Retinal pigment epithelial cell (primary cell): ENCODE data around the gene RERE.

Source experiments
- DNase-seq: peaks from one replicate; pipeline ENCODE4 v3.0.0-alpha.2; 2010; ENCODE audit warnings: low read depth
- H3K4me3 ChIP-seq: 2 replicates; pipeline ENCODE4 v1.5.1; 2011; ENCODE audit warnings: mild to moderate bottlenecking, low read length, control low read depth, moderate library complexity
- CTCF ChIP-seq: conservative IDR thresholded peaks from 2 replicates; pipeline ENCODE4 v1.5.1; 2011; ENCODE audit warnings: low read depth, low read length, control low read depth, inconsistent platforms

RERE gene

DNA sequence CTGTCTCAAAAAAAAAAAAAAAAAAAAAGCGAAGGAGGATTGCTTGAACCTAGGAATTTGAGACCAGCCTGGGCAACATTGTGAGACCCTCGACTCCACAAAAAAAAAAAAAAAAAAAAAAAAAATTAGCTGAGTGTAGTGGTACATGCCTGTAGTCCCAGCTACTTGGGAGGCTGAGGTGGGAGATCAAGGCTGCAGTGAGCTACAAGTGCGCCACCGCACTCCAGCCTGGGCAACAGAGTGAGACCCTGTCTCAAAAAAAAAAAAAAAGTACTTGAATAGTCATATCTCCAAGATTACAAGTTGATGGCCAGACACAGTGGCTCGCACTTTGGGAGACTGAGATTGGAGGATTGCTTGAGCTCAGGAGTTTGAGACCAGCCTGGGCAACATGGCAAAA, 33.6 kb upstream of the RERE start:
- no peak for DNase-seq
- H3K4me3 ChIP-seq = no peak overlapping the region
- no peak for TF ChIP-seq CTCF

DNA sequence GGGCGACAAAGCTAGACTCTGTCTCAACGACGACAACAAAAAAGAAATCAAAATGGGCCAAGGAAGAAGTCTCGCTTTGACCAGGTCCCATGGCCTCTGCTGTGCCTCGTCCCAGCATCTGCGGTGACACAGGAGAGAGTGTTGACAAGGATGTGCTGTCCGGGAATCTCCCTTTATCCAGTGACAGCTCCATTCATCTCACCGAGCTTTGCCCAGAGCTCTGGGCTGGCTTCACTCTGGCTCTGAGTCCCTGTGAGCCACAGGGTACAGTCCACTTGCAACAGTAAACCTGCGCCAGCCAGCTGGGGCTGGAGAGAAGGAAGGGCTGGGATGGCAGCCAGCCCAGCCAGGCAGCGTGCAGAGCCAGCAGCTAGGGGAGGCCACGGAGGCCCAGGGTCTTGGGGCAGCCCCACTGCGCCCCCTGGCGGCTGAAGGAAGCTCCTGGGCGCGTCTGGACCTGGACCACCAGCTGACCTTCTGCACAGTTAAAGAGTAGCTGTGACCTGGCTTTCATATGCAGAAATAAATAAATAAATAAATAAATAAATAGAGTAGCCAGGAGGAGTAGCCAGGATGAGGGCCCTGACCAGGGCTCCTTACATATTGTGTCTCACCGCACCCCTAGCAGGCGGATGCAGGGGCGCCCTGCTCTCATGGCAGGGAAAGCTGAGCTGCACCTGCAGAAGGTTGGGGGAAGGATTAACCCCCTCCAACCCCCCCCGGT, 31.4 kb upstream of the RERE start:
- peak; percentile 94 for TF ChIP-seq CTCF
- DNase-seq = peak; percentile 82
- H3K4me3 ChIP-seq = no peak overlapping the region

DNA sequence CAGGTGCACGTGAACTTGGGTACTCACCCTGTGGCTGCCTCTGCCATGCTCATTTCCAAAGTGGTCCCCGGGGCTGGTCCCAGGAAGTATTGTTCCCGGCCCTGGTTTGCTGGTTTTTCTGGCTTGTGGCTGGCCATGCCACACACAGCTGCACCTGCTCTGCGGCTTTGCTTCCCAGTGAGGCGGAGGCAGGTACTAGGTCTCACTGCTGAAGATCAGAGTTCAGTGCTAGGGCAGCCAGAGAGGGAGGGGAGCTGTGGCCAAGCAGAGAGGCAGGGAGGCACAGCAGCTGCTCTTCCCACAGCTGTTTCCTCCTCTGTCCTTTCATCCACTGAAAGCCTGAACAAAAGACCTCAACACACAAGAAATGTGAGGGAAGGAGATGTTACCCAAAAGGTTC, 30.6 kb upstream of the RERE start:
- TF ChIP-seq CTCF = no peak
- H3K4me3 ChIP-seq = no peak overlapping the region
- DNase-seq = no peak

GRCh38 chr1:8846263-8846662, 28.8 kb upstream of the RERE start:
- no peak overlapping the region for H3K4me3 ChIP-seq
- TF ChIP-seq CTCF = no peak

DNA sequence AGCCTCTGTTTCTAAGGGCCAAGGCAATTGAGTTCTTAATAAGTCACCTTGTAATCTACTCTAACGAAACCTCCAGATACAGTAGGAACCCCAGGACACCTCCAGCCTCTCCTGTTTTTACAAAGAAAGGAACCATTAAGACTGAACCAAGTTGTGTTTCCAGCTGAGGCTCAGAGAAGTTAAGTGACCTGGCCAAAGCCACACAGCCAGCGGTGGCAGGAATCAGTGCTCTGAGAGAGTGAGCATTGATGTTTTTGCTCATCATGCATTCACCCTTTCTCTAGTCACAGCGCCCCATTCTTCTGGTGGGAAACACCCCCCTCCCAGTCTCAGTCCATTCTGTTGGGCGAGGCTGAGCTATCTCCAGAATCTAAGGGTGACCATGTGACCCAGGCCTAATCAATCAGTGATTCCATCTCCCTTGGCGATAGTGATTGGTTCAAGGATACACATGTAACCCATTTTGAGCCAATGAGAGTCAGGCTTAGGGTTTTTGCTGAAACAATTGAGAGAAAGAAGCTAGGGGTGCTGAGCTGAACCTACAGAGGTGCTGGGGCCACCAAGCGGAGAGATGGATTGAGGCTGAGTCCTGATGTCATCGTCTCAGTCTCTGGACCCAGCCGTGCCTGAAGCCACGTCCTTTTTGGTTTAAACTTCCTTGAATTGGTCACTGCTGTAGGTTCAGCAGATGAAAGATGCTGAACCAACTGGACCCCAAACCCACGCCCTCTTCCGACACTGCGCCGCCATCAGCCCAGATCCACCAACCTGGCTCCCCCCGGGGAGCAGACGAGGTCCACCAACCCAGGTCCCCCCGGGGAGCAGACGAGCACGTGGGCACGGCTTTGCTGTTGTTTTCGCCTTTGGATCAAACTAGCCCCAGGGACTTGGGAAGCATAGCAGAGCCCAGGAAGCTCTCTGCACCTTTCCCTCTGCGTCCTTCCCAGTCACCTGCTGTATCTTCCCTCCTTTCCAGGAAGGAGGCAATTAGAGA, 28.0 kb upstream of the RERE start:
- no peak for TF ChIP-seq CTCF
- DNase-seq = no peak
- no peak overlapping the region for H3K4me3 ChIP-seq

More at GRCh38 chr1:8846263-8846662, 28.8 kb upstream of the RERE start:
- no peak for DNase-seq

DNA sequence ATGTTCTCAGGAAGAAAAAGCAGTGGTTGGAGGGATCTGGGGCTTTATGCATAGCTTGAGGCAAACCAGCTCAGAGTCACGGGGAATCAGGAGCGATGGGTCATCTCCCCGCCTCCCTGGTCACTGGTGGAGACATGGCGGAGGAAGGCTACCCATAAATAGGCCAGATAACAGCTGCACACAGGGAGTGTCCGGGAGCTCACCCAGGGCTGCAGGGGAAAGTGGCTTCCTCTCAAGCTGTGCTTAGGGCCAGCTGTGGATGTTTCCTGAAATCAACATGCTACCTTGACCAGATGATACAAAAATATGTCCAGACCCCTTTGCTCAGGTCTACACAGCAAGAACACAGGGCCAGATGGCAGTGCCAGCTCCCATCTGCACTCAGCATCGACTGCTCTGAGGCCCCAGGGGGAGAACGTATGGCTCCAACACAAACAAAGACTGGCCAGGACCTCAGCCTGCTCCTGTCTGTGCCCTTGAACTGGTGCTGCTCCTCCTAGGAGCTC, 27.1 kb upstream of the RERE start:
- H3K4me3 ChIP-seq = no peak overlapping the region
- no peak for DNase-seq
- no peak for TF ChIP-seq CTCF
